ENCODE results near the gene PTPRC. TPM values are rescaled to one million over a fixed set of nuclear protein-coding genes. Genes with fewer than 3 reads are reported as not detected.

Gene PTPRC
- total RNA-seq, 1 experiment from 2014 or later = 0.25 TPM

DNA sequence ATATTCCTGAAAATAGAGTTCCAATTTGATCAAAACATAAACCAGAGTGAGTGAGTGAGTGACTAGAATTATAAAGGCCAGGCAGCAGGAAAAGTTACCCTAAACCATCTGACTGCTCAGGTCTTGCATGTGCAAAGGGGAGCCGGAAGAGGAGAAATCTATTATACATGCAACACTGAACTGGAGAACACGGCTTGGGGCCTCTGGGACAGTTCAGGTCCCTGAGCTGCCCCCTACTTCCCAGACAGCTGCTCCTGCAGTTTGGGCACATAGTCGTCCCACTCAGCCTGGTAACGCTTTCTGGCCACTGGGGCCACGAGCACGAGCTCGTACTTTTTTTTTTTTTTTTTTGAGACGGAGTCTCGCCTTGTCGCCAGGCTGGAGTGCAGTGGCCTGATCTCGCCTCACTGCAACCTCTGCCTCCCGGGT lies 40.1 kb downstream of the PTPRC start:
- H3K4me3 Mint-ChIP-seq (ENCODE audit: unreplicated experiment) = no peak overlapping the region
- Histone ChIP-seq H3K9me3 (no peaks in the 10 kb centered on the region), H3K4me3 (ENCODE audit: low read depth, low read length) (no peak overlapping the region), H3K4me1 (no peaks in the 10 kb centered on the region), H3K27me3 (replicated peaks; ENCODE audit: control insufficient read depth, insufficient read depth, low read length) (no peaks in the 10 kb centered on the region), H3K36me3 (ENCODE audit: control insufficient read depth, insufficient read depth, low read length) (no peaks in the 10 kb centered on the region)
- BruUV-seq (replicated peaks) = no TSS peak
- no peaks in the 10 kb centered on the region for H3K9me3 Mint-ChIP-seq (ENCODE audit: unreplicated experiment)
- intact Hi-C loops (cut with micrococcal nuclease; ENCODE audit: unreplicated experiment) = no loop called here
- H3K27ac Mint-ChIP-seq (ENCODE audit: unreplicated experiment) = no peak overlapping the region
- H3K27me3 Mint-ChIP-seq (ENCODE audit: insufficient read depth, unreplicated experiment) = no peaks in the 10 kb centered on the region
- POLR2A ChIA-PET = no interaction called here
- no peak for DNase-seq
- CTCF ChIA-PET = interaction anchor here (0.6 kb wide), 1 partner anchor 288 kb away, joined by 3 read pairs; no protein-coding TSS in a partner anchor
- H3K4me1 Mint-ChIP-seq (ENCODE audit: low read depth, unreplicated experiment) = no peaks in the 10 kb centered on the region
- no peaks in the 10 kb centered on the region for H3K36me3 Mint-ChIP-seq (ENCODE audit: insufficient read depth, unreplicated experiment)
- TF ChIP-seq, protein P1, sequence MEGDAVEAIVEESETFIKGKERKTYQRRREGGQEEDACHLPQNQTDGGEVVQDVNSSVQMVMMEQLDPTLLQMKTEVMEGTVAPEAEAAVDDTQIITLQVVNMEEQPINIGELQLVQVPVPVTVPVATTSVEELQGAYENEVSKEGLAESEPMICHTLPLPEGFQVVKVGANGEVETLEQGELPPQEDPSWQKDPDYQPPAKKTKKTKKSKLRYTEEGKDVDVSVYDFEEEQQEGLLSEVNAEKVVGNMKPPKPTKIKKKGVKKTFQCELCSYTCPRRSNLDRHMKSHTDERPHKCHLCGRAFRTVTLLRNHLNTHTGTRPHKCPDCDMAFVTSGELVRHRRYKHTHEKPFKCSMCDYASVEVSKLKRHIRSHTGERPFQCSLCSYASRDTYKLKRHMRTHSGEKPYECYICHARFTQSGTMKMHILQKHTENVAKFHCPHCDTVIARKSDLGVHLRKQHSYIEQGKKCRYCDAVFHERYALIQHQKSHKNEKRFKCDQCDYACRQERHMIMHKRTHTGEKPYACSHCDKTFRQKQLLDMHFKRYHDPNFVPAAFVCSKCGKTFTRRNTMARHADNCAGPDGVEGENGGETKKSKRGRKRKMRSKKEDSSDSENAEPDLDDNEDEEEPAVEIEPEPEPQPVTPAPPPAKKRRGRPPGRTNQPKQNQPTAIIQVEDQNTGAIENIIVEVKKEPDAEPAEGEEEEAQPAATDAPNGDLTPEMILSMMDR (IDR thresholded peaks at IDR 0.05; ENCODE audit: insufficient read depth in 1 of 2, low read depth in 1 of 2, low read length in 1 of 2, severe bottlenecking in 1 of 2, unreplicated experiment in 1 of 2) = no peak

DNA sequence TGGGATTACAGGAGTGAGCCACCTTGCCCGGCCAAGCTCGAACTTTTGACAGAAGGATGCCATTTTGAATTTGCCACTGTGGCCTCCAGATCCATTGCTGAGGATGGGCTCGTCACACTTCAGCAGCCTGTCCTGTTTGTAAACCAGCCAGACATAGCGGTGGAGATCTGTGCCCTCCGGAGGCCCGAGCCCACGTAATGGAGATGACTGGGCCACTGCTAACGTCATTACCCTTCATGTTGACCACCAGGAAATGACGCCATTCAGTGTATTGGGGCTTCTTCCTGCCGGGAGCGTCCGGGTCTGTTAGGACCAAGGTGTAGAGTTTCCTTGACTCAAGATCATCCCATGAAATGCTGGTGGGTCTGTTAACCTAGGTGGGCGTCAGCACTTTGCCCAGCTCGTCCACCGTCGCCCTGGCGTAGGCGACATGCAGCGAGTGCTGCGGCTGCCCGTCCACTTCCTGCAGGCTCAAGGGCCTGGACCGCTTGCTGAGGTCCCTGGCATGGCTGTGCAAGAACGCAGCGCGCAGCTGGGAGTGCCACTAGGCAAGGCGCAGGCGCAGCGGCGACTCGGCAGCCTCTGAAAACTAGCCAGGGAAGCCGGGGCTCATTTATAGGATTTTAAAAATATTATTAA lies 40.8 kb downstream of the PTPRC start:
- Mint-ChIP-seq H3K9me3 (ENCODE audit: unreplicated experiment) (no peaks in the 10 kb centered on the region), H3K36me3 (ENCODE audit: insufficient read depth, unreplicated experiment) (no peaks in the 10 kb centered on the region), H3K27ac (ENCODE audit: unreplicated experiment) (no peak overlapping the region), H3K4me3 (ENCODE audit: unreplicated experiment) (no peak overlapping the region), H3K4me1 (ENCODE audit: low read depth, unreplicated experiment) (no peaks in the 10 kb centered on the region), H3K27me3 (ENCODE audit: insufficient read depth, unreplicated experiment) (no peaks in the 10 kb centered on the region)
- BruUV-seq (replicated peaks) = no TSS peak
- no peaks in the 10 kb centered on the region for H3K27me3 ChIP-seq (replicated peaks; ENCODE audit: control insufficient read depth, insufficient read depth, low read length)
- H3K4me1 ChIP-seq = no peaks in the 10 kb centered on the region
- DNase-seq = no peak
- no peaks in the 10 kb centered on the region for H3K36me3 ChIP-seq (ENCODE audit: control insufficient read depth, insufficient read depth, low read length)
- intact Hi-C loops (cut with micrococcal nuclease; ENCODE audit: unreplicated experiment) = loop anchor here (10.0 kb wide), 1 partner anchor 335 kb away; no protein-coding TSS in a partner anchor
- H3K9me3 ChIP-seq = no peaks in the 10 kb centered on the region
- ChIA-PET POLR2A (no interaction called here), CTCF (no interaction called here)
- TF ChIP-seq, protein P1 (IDR thresholded peaks at IDR 0.05; ENCODE audit: insufficient read depth in 1 of 2, low read depth in 1 of 2, low read length in 1 of 2, severe bottlenecking in 1 of 2, unreplicated experiment in 1 of 2) = no peak
- no peak overlapping the region for H3K4me3 ChIP-seq (ENCODE audit: low read depth, low read length)

DNA sequence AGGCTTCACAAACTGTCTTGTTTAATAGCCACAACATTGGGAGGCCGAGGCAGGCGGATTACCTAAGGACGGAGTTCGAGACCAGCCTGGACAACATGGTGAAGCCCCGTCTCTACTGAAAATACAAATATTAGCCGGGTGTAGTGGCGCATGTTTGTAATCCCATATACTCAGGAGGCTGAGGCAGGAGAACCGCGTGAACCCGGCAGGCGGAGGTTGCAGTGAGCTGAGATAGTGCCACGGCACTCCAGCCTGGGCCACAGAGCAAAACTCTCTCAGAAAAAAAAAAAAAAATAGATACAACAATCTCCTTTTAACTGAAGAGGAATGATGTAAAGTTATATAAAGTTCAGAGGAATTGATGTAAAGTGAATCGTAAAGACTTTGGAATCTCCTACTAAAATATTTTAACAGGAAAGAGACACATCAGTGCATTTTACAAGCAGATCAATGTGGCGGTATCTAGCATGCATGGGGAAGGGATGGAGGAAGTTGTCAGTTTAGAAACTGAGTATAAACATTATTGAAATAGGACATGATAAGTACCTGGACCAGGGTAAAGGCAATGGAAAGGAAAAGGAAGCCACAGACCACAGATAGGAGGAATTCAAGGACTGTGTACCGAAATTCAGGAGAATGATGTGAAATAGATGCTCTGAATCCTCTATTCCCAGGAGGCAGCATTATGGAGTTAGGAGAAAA lies 41.5 kb downstream of the PTPRC start:
- no peaks in the 10 kb centered on the region for H3K4me1 Mint-ChIP-seq (ENCODE audit: low read depth, unreplicated experiment)
- Histone ChIP-seq H3K27me3 (replicated peaks; ENCODE audit: control insufficient read depth, insufficient read depth, low read length) (no peaks in the 10 kb centered on the region), H3K9me3 (no peaks in the 10 kb centered on the region), H3K4me1 (no peaks in the 10 kb centered on the region), H3K36me3 (ENCODE audit: control insufficient read depth, insufficient read depth, low read length) (no peaks in the 10 kb centered on the region), H3K4me3 (ENCODE audit: low read depth, low read length) (no peak overlapping the region)
- no peak overlapping the region for H3K4me3 Mint-ChIP-seq (ENCODE audit: unreplicated experiment)
- TF ChIP-seq, protein P1 (IDR thresholded peaks at IDR 0.05; ENCODE audit: insufficient read depth in 1 of 2, low read depth in 1 of 2, low read length in 1 of 2, severe bottlenecking in 1 of 2, unreplicated experiment in 1 of 2) = no peak
- BruUV-seq (replicated peaks) = no TSS peak
- intact Hi-C loops (cut with micrococcal nuclease; ENCODE audit: unreplicated experiment) = loop anchor here (10.0 kb wide), 1 partner anchor 336 kb away; no protein-coding TSS in a partner anchor
- ChIA-PET POLR2A (no interaction called here), CTCF (no interaction called here)
- no peak for DNase-seq
- H3K27me3 Mint-ChIP-seq (ENCODE audit: insufficient read depth, unreplicated experiment) = no peaks in the 10 kb centered on the region
- no peak overlapping the region for H3K27ac Mint-ChIP-seq (ENCODE audit: unreplicated experiment)
- no peaks in the 10 kb centered on the region for H3K9me3 Mint-ChIP-seq (ENCODE audit: unreplicated experiment)
- H3K36me3 Mint-ChIP-seq (ENCODE audit: insufficient read depth, unreplicated experiment) = no peaks in the 10 kb centered on the region
